SH-SY5Y (cell line): Measurements from ENCODE around the gene MT1H.

Experiments used
- GATA2 ChIP-seq: IDR thresholded peaks from 2 replicates; pipeline ENCODE4 v1.6.1; 2011; ENCODE audit warnings: mild to moderate bottlenecking, low read depth, low read length
- GATA3 ChIP-seq: IDR thresholded peaks from 2 replicates; pipeline ENCODE4 v1.6.1; 2011; ENCODE audit warnings: low read depth, mild to moderate bottlenecking, low read length, moderate library complexity

DNA sequence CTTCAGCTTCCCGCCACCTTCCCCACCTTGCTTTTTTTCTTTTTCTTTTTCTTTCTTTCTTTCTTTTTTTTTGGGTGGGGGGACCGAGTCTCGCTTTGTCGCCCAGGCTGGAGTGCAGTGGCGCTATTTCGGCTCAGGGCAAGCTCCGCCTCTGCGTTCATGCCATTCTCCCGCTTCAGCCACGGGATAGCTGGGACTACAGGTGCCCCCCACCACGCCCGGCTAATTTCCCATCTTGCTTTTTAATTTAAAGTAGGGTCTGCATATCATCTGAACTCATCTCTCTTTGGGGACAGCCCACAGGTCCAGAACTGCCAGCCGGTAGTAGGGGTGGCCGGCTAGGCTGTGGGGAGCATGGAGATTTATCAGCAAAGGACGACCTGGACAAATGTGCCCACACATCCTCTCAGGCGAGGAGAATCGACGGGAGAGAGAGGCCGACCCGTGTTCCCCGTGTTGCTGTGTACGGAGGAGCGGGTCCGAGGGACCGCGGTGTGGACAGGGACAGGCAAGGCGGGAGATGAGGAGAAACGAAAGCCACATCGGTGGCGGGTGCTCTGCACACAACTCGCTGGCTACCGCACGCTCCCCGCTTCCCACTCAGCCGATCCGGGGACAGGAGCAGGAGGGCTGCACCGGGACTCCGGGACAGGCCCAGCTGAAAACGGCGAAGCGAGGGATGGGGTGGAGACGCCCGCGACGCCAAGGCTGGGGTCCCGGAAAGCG is 34.7 kb upstream of the MT1H start:
- no peak for TF ChIP-seq GATA2
- TF ChIP-seq GATA3 = no peak
